ENCODE data around the gene LRCOL1. TPM values are rescaled to one million over a fixed set of nuclear protein-coding genes. Genes with fewer than 3 reads are reported as not detected.

Gene LRCOL1
- total and polyA plus RNA-seq, 2 of the 8 experiments (the other 6 are each of a cell fraction or from before 2014, with no cell fraction given), result not detected

DNA sequence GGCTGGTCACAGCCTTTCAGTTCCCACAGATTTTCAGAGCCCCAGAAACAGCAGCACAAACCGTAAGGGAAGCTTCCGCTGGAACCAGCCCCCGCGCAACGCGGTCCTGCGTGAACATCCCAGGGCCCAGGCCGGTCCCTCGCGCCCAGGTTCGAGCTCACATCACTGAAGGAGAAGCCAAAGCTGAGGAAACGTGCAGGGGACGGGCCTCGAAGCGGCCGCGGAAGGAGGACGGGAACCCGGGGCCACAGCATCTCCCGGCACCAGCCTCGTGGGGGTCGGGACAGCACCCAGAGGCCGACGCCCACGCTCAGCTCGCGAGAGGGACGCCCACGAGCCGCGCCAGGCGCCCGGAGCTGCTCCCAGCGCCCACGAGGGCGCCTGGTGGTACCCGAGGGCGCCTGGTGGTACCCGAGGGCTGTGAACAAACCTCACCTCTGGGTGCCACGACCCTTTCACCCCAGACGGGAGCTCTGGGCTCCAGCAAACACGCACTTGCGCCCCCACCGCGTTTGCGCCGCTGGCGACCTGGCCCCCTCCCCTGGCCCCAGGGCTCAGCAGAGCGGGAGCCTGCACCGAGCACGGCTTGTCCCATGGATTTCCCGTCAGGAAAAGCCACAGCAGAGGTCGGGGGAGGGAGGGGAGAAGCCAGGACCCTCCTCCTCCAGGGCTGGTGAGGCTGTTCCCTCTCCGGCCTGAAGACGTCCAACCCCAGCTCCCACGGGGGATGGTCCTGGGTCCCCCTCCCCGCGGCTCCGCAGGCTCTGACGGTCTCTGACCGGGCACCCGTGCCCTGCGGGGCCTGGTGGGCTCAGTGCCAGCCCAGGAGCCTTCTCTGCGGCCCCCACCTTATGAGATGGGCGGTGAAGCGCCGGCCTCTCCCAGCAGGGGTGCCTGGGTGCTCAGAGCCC lies 6.9 kb downstream of the LRCOL1 start:
- no peaks in the 10 kb centered on the region for H3K9me3 ChIP-seq (ENCODE audit: insufficient read depth in 2 of 2, low read depth in 1 of 2, low read length in 1 of 2)
- H3K9ac ChIP-seq (replicated peaks in 1 of 4; ENCODE audit: extremely low read depth in 1 of 4, low read depth in 3 of 4, low read length in 3 of 4), result no peak overlapping the region
- no peak for TF ChIP-seq BRCA1 (IDR thresholded peaks at IDR 0.05; ENCODE audit: low read depth, low read length)
- TF ChIP-seq ZNF274 (IDR thresholded peaks at IDR 0.05; ENCODE audit: borderline replicate concordance, extremely low read depth, low read length), result no peak
- TF ChIP-seq HDAC6 (IDR thresholded peaks at IDR 0.05; ENCODE audit: low read depth, low read length), result no peak
- CTCF ChIA-PET (ENCODE audit: partially characterized antibody), result interaction anchor here (1.0 to 6.1 kb wide), 8 partner anchors 9 to 193 kb away, joined by 3 to 41 read pairs (median 6); partner anchors contain the start of gene P2RX2
- H2BK5ac ChIP-seq (ENCODE audit: low read depth, low read length), result no peak overlapping the region
- H3K79me2 ChIP-seq (ENCODE audit: control insufficient read depth in 1 of 2, insufficient read depth in 2 of 2, low read length in 2 of 2), result no peaks in the 10 kb centered on the region
- DNase-seq (ENCODE audit: low read depth in 1 of 2, low spot score in 2 of 2) (no peak), FAIRE-seq (no peak)
- no peak overlapping the region for H3K56ac ChIP-seq (replicated peaks; ENCODE audit: insufficient read length, low read depth, low read length)
- 87% methylated on average over 57 of the region's 67 CpGs; no CpG with 5 or more reads in 1 of the 2 experiments for WGBS, 2 experiments (ENCODE audit: extremely low coverage in 1 of 2, insufficient coverage in 1 of 2, insufficient read length in 1 of 2, insufficient replicate concordance in 2 of 2, low coverage in 1 of 2, low lambda C conversion rate in 2 of 2, missing lambda C conversion rate in 1 of 2)
- no peak overlapping the region for H2BK15ac ChIP-seq (ENCODE audit: low read length)
- H2BK12ac ChIP-seq (ENCODE audit: low read depth, low read length), result no peak overlapping the region
- peaks cover 0 to 3% of the 10 kb centered on the region in 2 experiments for H4K20me1 ChIP-seq (replicated peaks in 1 of 2; ENCODE audit: control insufficient read depth in 1 of 2, insufficient read depth in 2 of 2, low read length in 2 of 2)
- H4K91ac ChIP-seq (replicated peaks; ENCODE audit: insufficient read length, low read length), result no peak overlapping the region
- H3K4me1 ChIP-seq (replicated peaks in 1 of 4; ENCODE audit: control insufficient read depth in 3 of 4, insufficient read depth in 4 of 4, low read length in 3 of 4), result peaks cover 0 to 6% (median 2%) of the 10 kb centered on the region in 4 experiments; a peak in 4 of 7 replicates
- no peak overlapping the region for H2BK120ac ChIP-seq (replicated peaks; ENCODE audit: low read depth, low read length)
- no peak overlapping the region for H2BK20ac ChIP-seq (ENCODE audit: low read length)
- H3K18ac ChIP-seq (ENCODE audit: extremely low read depth, low read length), result no peak overlapping the region
- H3K4ac ChIP-seq (replicated peaks; ENCODE audit: insufficient read length, low read depth, low read length), result no peak overlapping the region
- H3K27me3 ChIP-seq (replicated peaks in 1 of 4; ENCODE audit: control insufficient read depth in 3 of 4, extremely low read depth in 1 of 4, insufficient read depth in 3 of 4, low read length in 3 of 4), result peaks cover 12 to 79% (median 58%) of the 10 kb centered on the region in 4 experiments
- POLR2A ChIA-PET (ENCODE audit: partially characterized antibody), result interaction anchor here (0.5 to 1.7 kb wide), 5 partner anchors 11 to 215 kb away, joined by 3 to 5 read pairs (median 3); no protein-coding TSS in a partner anchor
- H3K79me1 ChIP-seq (ENCODE audit: low read depth, low read length), result no peaks in the 10 kb centered on the region
- H3K23me2 ChIP-seq (ENCODE audit: low read depth, low read length), result peaks cover 4% of the 10 kb centered on the region; the same call in 1 of the 2 replicates
- H3K4me2 ChIP-seq (ENCODE audit: insufficient read depth in 1 of 2, low read depth in 2 of 2, low read length in 2 of 2), result no peak overlapping the region
- no peak overlapping the region for H2AK5ac ChIP-seq (ENCODE audit: low read depth, low read length)
- no peak overlapping the region for H4K8ac ChIP-seq (ENCODE audit: extremely low read depth, insufficient read depth, low read length)
- no peak overlapping the region for H3K23ac ChIP-seq (ENCODE audit: insufficient read length)
- no peak overlapping the region for H3K27ac ChIP-seq (ENCODE audit: low read depth, low read length)
- no peak overlapping the region for H3K4me3 ChIP-seq (ENCODE audit: extremely low read depth in 1 of 4, insufficient read depth in 2 of 4, low read depth in 3 of 4, low read length in 4 of 4)
- no peak overlapping the region for H4K5ac ChIP-seq (ENCODE audit: insufficient read length, low read depth, low read length)
- H2AFZ ChIP-seq (ENCODE audit: low read length), result no peak overlapping the region
- H3K36me3 ChIP-seq (ENCODE audit: control insufficient read depth in 2 of 4, insufficient read depth in 4 of 4, low read length in 3 of 4), result no peaks in the 10 kb centered on the region
- no peak overlapping the region for H3K14ac ChIP-seq (ENCODE audit: insufficient read length)

Measured in H1 (cell line).